ENCODE data around the gene ALPK3.

Gene ALPK3

GRCh38 chr15:84915606-84915958 is 98.4 kb downstream of the ALPK3 start:
- no peak for DNase-seq (ENCODE audit: low read depth in 2 of 3, low spot score in 1 of 3)

GRCh38 chr15:84917452-84917851 is 100.3 kb downstream of the ALPK3 start:
- no peak for DNase-seq (ENCODE audit: low read depth in 2 of 3, low spot score in 1 of 3)

- DNase-seq (ENCODE audit: low read depth in 2 of 3, low spot score in 1 of 3) = no peak
These were observed 102.0 kb downstream of the ALPK3 start for GRCh38 chr15:84919106-84919667.

- no peak for DNase-seq (ENCODE audit: low read depth in 2 of 3, low spot score in 1 of 3)
These were observed 104.0 kb downstream of the ALPK3 start for GRCh38 chr15:84921121-84921520.

GRCh38 chr15:84922530-84922929 is 105.4 kb downstream of the ALPK3 start:
- no peak for DNase-seq (ENCODE audit: low read depth in 2 of 3, low spot score in 1 of 3)
